ENCODE data around the gene LUC7L3.

GRCh38 chr17:50770346-50770745 lies 50.9 kb downstream of the LUC7L3 start:
- no peak for TF ChIP-seq CTCF (IDR thresholded peaks at IDR 0.05)
- TF ChIP-seq POLR2A (IDR thresholded peaks at IDR 0.05) = no peak

All from lower leg skin (tissue), 3 donors.